Mesothelial cell of epicardium (in vitro differentiated cells): Measurements from ENCODE around the gene VWA5B1. TPM values are rescaled to one million over a fixed set of nuclear protein-coding genes. Genes with fewer than 3 reads are reported as not detected.
"Not testable (repeated sequence)": the region's sequence is repeated elsewhere in the genome, so short reads cannot be mapped to it uniquely, and the experiment has no call there.

Experiments
- DNase-seq, 2 experiments: peaks; one replicate each; pipeline ENCODE4 v3.0.0; 2021; ENCODE audit warnings: low spot score in 2 of 2; ENCODE audit not compliant: unreplicated experiment in 2 of 2
- H3K27ac Mint-ChIP-seq: 2 replicates; pipeline ENCODE4 v1.8.0; 2021; ENCODE audit warnings: mixed read lengths
- H3K27me3 Mint-ChIP-seq: 2 replicates; pipeline ENCODE4 v1.8.0; 2021; ENCODE audit warnings: low read depth, mixed read lengths
- H3K36me3 Mint-ChIP-seq: 2 replicates; pipeline ENCODE4 v1.8.0; 2021; ENCODE audit warnings: mixed read lengths
- H3K4me1 Mint-ChIP-seq: 2 replicates; pipeline ENCODE4 v1.8.0; 2021; ENCODE audit warnings: mixed read lengths
- H3K4me3 Mint-ChIP-seq: 2 replicates; pipeline ENCODE4 v1.8.0; 2021; ENCODE audit warnings: mild to moderate bottlenecking, moderate library complexity, mixed read lengths
- H3K9me3 Mint-ChIP-seq: 2 replicates; pipeline ENCODE4 v1.8.0; 2021; ENCODE audit warnings: mixed read lengths
- total RNA-seq: library from RNA; stranded (reverse); gene quantifications from 3 replicates; pipeline ENCODE4 v1.2.1, GENCODE V29; 2021
- TF ChIP-seq, protein P1 (sequence below): fragments of 200-600 bp; sonication (generic); IDR thresholded peaks from one replicate; pipeline ENCODE4 v1.5.0; 2021; ENCODE audit warnings: antibody characterized with exemption; ENCODE audit not compliant: unreplicated experiment

VWA5B1 gene
- total RNA-seq, 1 donor from 2014 or later = 0.25 TPM

DNA sequence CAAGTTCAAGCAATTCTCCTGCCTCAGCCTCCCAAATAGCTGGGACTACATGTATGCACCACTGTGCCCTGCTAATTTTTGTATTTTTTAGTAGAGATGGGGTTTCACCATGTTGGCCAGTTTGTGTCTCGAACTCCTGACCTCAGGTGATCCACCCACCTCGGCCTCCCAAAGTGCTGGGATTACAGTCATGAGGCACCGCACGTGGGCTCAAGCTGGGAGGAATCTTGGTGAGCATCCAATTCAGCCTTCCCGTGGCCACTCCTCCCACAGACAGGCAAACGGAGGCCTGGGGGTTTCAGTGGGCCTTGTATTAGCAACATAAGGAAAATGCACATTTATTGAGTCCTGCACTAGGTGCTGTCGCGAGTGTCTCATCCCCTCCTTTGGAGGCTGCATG lies 24.5 kb upstream of the VWA5B1 start:
- TF ChIP-seq, protein P1, sequence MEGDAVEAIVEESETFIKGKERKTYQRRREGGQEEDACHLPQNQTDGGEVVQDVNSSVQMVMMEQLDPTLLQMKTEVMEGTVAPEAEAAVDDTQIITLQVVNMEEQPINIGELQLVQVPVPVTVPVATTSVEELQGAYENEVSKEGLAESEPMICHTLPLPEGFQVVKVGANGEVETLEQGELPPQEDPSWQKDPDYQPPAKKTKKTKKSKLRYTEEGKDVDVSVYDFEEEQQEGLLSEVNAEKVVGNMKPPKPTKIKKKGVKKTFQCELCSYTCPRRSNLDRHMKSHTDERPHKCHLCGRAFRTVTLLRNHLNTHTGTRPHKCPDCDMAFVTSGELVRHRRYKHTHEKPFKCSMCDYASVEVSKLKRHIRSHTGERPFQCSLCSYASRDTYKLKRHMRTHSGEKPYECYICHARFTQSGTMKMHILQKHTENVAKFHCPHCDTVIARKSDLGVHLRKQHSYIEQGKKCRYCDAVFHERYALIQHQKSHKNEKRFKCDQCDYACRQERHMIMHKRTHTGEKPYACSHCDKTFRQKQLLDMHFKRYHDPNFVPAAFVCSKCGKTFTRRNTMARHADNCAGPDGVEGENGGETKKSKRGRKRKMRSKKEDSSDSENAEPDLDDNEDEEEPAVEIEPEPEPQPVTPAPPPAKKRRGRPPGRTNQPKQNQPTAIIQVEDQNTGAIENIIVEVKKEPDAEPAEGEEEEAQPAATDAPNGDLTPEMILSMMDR = no peak
- H3K36me3 Mint-ChIP-seq = peaks cover 2% of the 10 kb centered on the region
- no peak overlapping the region for H3K27ac Mint-ChIP-seq
- DNase-seq = no peak
- H3K27me3 Mint-ChIP-seq = peaks cover 55% of the 10 kb centered on the region
- H3K4me1 Mint-ChIP-seq = peaks cover 2% of the 10 kb centered on the region
- H3K9me3 Mint-ChIP-seq = peaks cover 12% of the 10 kb centered on the region
- H3K4me3 Mint-ChIP-seq = no peak overlapping the region

DNA sequence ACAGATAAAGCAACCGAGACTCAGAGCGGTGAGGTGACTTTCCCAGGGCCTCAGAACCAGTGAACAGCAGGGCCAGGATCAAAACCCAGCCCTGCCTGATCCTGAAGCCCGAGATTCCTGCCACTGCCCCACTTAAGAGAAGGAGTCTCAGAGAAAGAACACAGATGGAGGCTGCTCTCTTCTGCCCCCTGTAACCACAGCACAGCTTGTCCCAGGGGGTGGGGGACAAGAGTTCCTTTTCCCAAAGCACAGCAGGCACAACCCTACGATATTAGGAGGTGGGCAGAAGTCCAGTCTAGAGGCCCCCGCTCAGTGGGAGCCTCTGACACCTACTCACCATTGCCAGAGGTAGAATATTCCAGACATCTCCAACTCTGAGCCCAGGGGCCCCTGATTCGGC lies 24.0 kb upstream of the VWA5B1 start:
- no peak for DNase-seq
- Mint-ChIP-seq H3K4me3 (no peak overlapping the region), H3K27me3 (peaks cover 54% of the 10 kb centered on the region), H3K36me3 (peaks cover 2% of the 10 kb centered on the region), H3K4me1 (peaks cover 2% of the 10 kb centered on the region), H3K27ac (no peak overlapping the region), H3K9me3 (peaks cover 14% of the 10 kb centered on the region)
- TF ChIP-seq, protein P1 = no peak

DNA sequence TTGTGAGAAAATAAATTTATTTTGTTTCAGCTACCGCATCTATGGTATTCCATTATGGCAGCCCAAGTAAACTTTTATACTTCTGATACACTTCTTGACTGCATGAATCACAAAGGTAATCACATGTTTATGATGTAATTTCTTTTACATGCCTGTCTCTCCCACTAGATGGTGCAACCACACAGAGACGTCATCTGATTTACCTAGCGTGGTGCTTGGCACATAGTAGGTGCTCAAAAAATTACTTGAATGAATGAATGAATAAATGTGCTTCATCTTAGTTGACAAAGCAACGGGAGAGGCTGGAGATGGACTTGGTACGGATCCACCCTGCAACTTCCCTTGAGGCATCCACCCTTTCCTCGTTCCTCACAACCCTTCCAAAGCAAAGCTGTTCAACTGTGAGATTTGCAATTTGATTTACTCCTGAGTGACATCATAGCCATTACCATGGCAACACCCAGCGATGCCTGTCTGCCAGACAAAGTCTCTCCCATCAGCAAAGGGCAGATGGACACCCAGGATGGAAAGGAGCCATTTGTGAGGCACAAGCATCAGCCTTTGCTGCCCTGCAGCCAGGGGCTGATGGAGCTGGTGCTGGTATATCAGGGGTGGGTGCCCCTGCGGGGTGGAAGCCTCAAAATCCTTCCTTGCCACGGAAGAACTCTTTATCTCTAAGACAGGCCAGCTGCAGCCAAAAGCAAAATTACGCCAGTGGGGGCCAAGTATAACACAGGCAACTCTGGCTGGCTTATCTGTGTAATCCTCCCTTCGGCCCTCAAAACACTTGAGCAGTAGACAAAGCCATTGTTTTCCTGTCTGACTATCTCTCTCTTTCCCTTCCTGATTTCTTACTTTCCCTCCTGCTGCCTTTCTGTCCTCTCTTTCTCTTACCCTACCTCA lies 18.9 kb upstream of the VWA5B1 start:
- peaks cover 2% of the 10 kb centered on the region for H3K4me1 Mint-ChIP-seq
- no peak overlapping the region for H3K27ac Mint-ChIP-seq
- H3K4me3 Mint-ChIP-seq = no peak overlapping the region

DNA sequence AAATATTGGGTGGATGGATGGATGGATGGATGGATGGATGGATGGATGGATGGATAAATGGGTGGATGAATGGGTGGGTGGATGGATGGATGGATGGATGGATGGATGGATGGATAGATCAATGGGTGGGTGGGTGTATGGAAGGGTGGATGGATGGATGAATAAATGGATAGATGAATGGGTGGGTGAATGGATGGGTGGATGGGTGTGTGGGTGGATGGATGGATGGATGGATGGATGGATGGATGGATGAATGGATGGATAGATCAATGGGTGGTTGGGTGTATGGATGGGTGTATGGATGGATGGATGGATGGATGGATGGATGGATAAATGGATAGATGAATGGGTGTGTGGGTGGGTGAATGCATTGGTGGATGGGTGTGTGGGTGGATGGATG lies 17.0 kb upstream of the VWA5B1 start:
- not testable (repeated sequence) for H3K36me3 Mint-ChIP-seq, H3K4me3 Mint-ChIP-seq, H3K4me1 Mint-ChIP-seq, H3K27ac Mint-ChIP-seq, DNase-seq
- Mint-ChIP-seq H3K27me3 (peaks cover 56% of the 10 kb centered on the region), H3K9me3 (peaks cover 14% of the 10 kb centered on the region)

More for the DNA sequence above, 18.9 kb upstream of the VWA5B1 start:
- Mint-ChIP-seq H3K36me3 (peaks cover 2% of the 10 kb centered on the region), H3K27me3 (peaks cover 55% of the 10 kb centered on the region), H3K9me3 (peaks cover 14% of the 10 kb centered on the region)
- TF ChIP-seq, protein P1 = no peak
- DNase-seq = no peak

DNA sequence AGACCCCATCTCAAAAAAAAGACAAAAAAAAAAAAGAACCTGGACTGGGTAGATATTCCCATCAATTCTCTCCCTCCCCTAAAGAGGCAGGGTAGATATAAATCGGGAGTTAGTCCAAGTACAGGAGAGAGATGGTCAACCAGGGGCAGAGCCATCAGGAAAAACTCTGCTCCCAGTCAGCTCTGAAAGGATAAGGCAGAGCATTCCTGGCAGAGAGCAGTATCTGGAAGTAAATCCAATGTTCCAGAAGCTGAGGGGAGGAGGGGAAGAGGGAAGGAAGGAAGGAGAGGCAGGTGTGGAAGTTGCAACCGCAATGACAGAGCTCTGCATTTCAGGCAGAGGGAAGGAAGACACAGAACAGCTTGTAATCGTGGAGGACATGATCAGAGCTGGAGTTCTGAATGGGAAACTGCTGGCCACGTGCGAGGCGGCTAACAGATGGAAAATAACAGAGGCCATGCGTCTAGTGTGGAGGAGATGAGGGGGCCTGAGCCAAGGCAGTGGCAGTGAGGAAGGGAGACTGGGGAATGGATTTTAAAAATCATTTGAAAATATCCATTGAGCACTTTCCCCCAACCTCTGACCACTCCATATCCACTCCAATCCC lies 15.3 kb upstream of the VWA5B1 start:
- H3K9me3 Mint-ChIP-seq = peaks cover 18% of the 10 kb centered on the region
- H3K27ac Mint-ChIP-seq = no peak overlapping the region
- peaks cover 45% of the 10 kb centered on the region for H3K27me3 Mint-ChIP-seq
- no peak for DNase-seq
- H3K4me3 Mint-ChIP-seq = no peak overlapping the region
- H3K4me1 Mint-ChIP-seq = peaks cover 20% of the 10 kb centered on the region
- TF ChIP-seq, protein P1 = no peak
- H3K36me3 Mint-ChIP-seq = peaks cover 4% of the 10 kb centered on the region
